ENCODE data around the gene MTF1. TPM values are rescaled to one million over a fixed set of nuclear protein-coding genes. Genes with fewer than 3 reads are reported as not detected.
"Not testable (repeated sequence)": the region's sequence is repeated elsewhere in the genome, so short reads cannot be mapped to it uniquely, and the experiment has no call there.

The MTF1 gene
- total RNA-seq, 4 donors from 2014 or later, result 3.8 to 7.6 (median 5.4) TPM

- H3K27me3 ChIP-seq, result peaks cover 46% of the 10 kb centered on the region
- no peaks in the 10 kb centered on the region for H3K36me3 ChIP-seq
- no CpG with 5 or more reads among the region's 3 CpGs for WGBS, 2 donors (ENCODE audit: low coverage in 1 of 2)
- no peak for ATAC-seq
- peaks cover 0 to 2% (median 0%) of the 10 kb centered on the region in 3 donors for H3K9me3 ChIP-seq
- no peaks in the 10 kb centered on the region for H3K4me1 ChIP-seq
- H3K4me3 ChIP-seq, result no peak overlapping the region
- H3K27ac ChIP-seq, result no peak overlapping the region
- no peak for TF ChIP-seq EP300 (IDR thresholded peaks at IDR 0.05)
- no peak for TF ChIP-seq POLR2AphosphoS5 (IDR thresholded peaks at IDR 0.05)
- TF ChIP-seq POLR2A (IDR thresholded peaks at IDR 0.05), result no peak
- no peak for TF ChIP-seq CTCF (IDR thresholded peaks at IDR 0.05)
Measured at GRCh38 chr1:37778654-37779053, 80.7 kb downstream of the MTF1 start.

- 83% methylated on average over 2 of the region's 4 CpGs; no CpG with 5 or more reads in 1 of the 2 donors for WGBS, 2 donors (ENCODE audit: low coverage in 1 of 2)
- no peaks in the 10 kb centered on the region for H3K4me1 ChIP-seq
- TF ChIP-seq POLR2A (IDR thresholded peaks at IDR 0.05), result no peak
- no peak for TF ChIP-seq POLR2AphosphoS5 (IDR thresholded peaks at IDR 0.05)
- no peak for TF ChIP-seq CTCF (IDR thresholded peaks at IDR 0.05)
- TF ChIP-seq EP300 (IDR thresholded peaks at IDR 0.05), result no peak
- peaks cover 0 to 16% (median 0%) of the 10 kb centered on the region in 3 donors for H3K9me3 ChIP-seq
- H3K27me3 ChIP-seq, result peaks cover 44% of the 10 kb centered on the region
- H3K36me3 ChIP-seq, result no peaks in the 10 kb centered on the region
- no peak overlapping the region for H3K4me3 ChIP-seq
- H3K27ac ChIP-seq, result no peak overlapping the region
- no peak for ATAC-seq
Measured at GRCh38 chr1:37776946-37777516, 82.4 kb downstream of the MTF1 start.

GRCh38 chr1:37771440-37771839 lies 88.0 kb downstream of the MTF1 start:
- H3K36me3 ChIP-seq, H3K4me3 ChIP-seq, H3K4me1 ChIP-seq, H3K27ac ChIP-seq, ATAC-seq: not testable (repeated sequence)
- Histone ChIP-seq H3K9me3 (peaks cover 0 to 16% (median 0%) of the 10 kb centered on the region in 3 donors), H3K27me3 (peaks cover 62% of the 10 kb centered on the region)

- 0 to 23% methylated on average over 1 to 2 of the region's 2 CpGs for WGBS, 2 donors (ENCODE audit: low coverage in 1 of 2)
- TF ChIP-seq CTCF (IDR thresholded peaks at IDR 0.05) (no peak), POLR2A (IDR thresholded peaks at IDR 0.05) (no peak), EP300 (IDR thresholded peaks at IDR 0.05) (no peak), POLR2AphosphoS5 (IDR thresholded peaks at IDR 0.05) (no peak)
- Histone ChIP-seq H3K9me3 (peaks cover 0 to 3% (median 0%) of the 10 kb centered on the region in 3 donors), H3K27ac (no peak overlapping the region), H3K36me3 (no peaks in the 10 kb centered on the region), H3K4me1 (no peaks in the 10 kb centered on the region), H3K27me3 (peaks cover 83% of the 10 kb centered on the region), H3K4me3 (no peak overlapping the region)
- ATAC-seq, result no peak
Measured at GRCh38 chr1:37767488-37767887, 91.9 kb downstream of the MTF1 start.

GRCh38 chr1:37765916-37766664 lies 93.3 kb downstream of the MTF1 start:
- WGBS, 2 donors (ENCODE audit: low coverage in 1 of 2), result 0 to 14% methylated on average over 2 to 17 of the region's 27 CpGs
- peaks cover 93% of the 10 kb centered on the region for H3K27me3 ChIP-seq
- ATAC-seq, result no peak

More at GRCh38 chr1:37765916-37766664, 93.3 kb downstream of the MTF1 start:
- Histone ChIP-seq H3K36me3 (no peaks in the 10 kb centered on the region), H3K4me3 (no peak overlapping the region), H3K4me1 (no peaks in the 10 kb centered on the region), H3K9me3 (no peaks in the 10 kb centered on the region), H3K27ac (no peak overlapping the region)
- TF ChIP-seq CTCF (IDR thresholded peaks at IDR 0.05), result no peak
- TF ChIP-seq POLR2AphosphoS5 (IDR thresholded peaks at IDR 0.05), result no peak
- TF ChIP-seq POLR2A (IDR thresholded peaks at IDR 0.05), result no peak
- TF ChIP-seq EP300 (IDR thresholded peaks at IDR 0.05), result no peak
